ENCODE data around the gene PRDM2. TPM values are rescaled to one million over a fixed set of nuclear protein-coding genes. Genes with fewer than 3 reads are reported as not detected.

Gene PRDM2
- total RNA-seq, 4 donors from 2014 or later: 32.6 to 48.1 (median 38.0) TPM

GRCh38 chr1:13700521-13701270 lies 708 bp downstream of the PRDM2 start:
- no peak for TF ChIP-seq CTCF (IDR thresholded peaks at IDR 0.05; ENCODE audit: low read depth)

DNA sequence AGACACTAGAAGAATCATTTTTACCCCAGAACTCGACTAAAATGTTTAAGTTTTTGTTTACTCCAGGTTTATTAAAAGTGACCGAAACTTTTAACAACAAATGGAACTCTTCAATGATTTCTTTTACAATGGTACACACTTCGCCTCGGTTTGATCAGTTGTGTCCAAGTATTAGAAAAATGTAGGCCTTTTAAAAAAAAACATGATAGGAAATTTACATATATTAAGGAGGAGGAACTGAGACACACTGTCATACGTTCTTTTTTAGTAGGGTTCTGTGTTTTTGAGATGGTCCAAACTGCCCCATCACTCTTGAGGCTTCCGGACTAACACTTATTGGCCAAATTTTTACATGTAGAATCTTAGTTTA lies 1.3 kb downstream of the PRDM2 start:
- no peak for TF ChIP-seq CTCF (IDR thresholded peaks at IDR 0.05; ENCODE audit: low read depth)

DNA sequence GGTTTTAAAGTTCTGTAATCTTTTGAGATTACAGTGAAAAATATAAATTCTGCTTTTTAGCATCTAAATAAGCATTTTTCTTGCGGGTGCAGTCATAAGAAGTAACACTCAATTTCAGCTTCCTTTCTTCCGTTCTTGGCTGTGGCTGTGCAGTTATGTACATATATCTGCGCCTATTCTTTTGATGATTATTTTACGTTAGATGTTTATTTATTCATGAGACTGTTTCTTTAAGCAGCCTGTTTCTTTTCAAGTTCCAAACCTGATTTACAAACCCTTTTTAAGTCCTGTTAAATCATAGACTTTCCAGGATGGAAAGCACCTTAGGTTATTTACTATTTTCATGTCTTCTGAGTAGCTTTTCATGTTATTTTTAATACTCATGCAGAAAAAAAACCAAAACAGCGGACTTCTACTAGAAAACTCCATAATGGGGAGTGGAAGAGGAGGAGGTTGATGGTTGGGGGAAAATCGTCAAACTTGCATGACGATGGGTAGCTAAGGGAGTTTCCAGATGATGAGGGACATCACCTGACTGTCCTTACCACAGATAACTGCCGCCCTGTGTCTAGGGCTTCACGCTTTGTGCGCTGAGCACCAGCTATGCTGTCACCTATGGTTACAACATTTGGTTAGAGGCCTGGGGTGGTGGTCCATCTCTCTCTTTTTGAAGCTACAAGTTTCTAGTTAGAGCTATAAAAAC lies 2.6 kb downstream of the PRDM2 start:
- TF ChIP-seq CTCF (IDR thresholded peaks at IDR 0.05; ENCODE audit: low read depth): no peak

DNA sequence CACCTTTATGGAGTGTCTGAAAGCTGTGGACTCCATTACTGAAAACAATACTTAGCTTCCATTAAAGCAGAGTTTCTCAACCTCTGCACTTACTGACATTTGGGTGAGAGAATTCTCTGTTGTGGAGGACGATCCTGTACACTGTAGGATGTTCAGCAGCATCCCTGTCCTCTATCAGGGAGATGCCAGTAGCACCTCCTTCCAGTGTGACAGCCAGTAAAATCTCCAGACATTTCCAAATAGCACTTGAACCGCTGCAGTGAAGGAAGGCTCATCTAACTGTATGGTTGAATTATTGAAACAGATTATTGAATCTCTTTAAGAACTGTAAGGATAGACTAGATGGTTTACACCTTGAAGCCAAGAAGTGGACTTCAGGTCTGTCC lies 3.1 kb downstream of the PRDM2 start:
- TF ChIP-seq CTCF (IDR thresholded peaks at IDR 0.05; ENCODE audit: low read depth): no peak

GRCh38 chr1:13703558-13704490 lies 3.8 kb downstream of the PRDM2 start:
- no peak for TF ChIP-seq CTCF (IDR thresholded peaks at IDR 0.05; ENCODE audit: low read depth)

DNA sequence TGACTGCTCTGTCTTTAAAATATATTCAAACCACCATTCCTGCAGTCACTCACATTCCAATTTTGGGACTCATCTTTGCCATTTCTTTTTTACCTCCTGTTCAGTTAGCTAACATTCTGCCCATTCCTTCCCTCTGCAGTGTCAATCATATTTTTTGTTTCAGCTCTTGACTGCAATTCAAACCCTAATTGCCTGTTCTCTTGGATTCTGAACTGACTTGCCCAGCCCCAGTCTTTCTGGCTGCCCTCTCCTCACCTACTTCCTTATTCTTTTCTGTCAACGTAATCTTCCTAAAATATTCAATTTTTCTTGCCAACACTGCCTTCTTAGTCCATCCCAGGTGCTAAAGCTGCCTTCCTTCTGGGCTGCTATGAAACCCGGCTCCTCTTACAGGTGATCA lies 6.1 kb downstream of the PRDM2 start:
- no peak for TF ChIP-seq CTCF (IDR thresholded peaks at IDR 0.05; ENCODE audit: low read depth)

DNA sequence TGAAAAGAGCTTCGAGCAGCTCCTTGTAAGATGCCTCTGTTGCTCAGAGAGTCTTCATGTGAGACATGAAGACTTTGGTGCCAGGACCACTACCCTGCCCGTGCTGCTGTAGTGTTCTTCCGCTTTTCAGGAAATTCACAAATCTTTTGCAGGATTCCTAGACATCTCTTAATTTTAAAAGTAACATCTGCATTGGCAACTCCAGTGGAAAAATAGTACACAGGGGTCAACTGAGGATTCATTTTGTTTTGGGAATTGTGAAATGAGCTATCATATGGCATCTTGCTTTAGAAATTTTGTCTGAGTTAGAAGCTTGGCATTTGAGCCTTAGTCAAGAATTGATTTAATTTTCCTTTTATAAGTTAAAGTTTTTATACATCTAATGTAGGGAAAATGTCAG lies 7.2 kb downstream of the PRDM2 start:
- TF ChIP-seq CTCF (IDR thresholded peaks at IDR 0.05; ENCODE audit: low read depth): no peak
